ENCODE measurements around the gene PCDHB16. TPM values are rescaled to one million over a fixed set of nuclear protein-coding genes. Genes with fewer than 3 reads are reported as not detected.
A peak's percentile ranks its signal among the peaks of the same experiment; 100 is the strongest.
"Not testable (repeated sequence)": the region's sequence is repeated elsewhere in the genome, so short reads cannot be mapped to it uniquely, and the experiment has no call there.

PCDHB16 gene
- total and polyA plus RNA-seq, 9 donors: 3.1 to 11.1 (median 6.6) TPM

GRCh38 chr5:141155540-141156374 is 26.4 kb upstream of the PCDHB16 start:
- Histone ChIP-seq H3K27ac (no peak overlapping the region), H3K4me3 (no peak overlapping the region), H3K9me3 (peaks cover 0 to 28% of the 10 kb centered on the region in 2 donors), H3K36me3 (no peaks in the 10 kb centered on the region), H3K4me1 (ENCODE audit: insufficient read depth) (no peaks in the 10 kb centered on the region), H3K27me3 (no peaks in the 10 kb centered on the region)
- intact Hi-C loops (cut with DNase I): no loop called here
- 22 to 42% (median 34%) methylated on average over 21 of the region's 21 CpGs for WGBS, 3 donors
- TF ChIP-seq, protein P1, sequence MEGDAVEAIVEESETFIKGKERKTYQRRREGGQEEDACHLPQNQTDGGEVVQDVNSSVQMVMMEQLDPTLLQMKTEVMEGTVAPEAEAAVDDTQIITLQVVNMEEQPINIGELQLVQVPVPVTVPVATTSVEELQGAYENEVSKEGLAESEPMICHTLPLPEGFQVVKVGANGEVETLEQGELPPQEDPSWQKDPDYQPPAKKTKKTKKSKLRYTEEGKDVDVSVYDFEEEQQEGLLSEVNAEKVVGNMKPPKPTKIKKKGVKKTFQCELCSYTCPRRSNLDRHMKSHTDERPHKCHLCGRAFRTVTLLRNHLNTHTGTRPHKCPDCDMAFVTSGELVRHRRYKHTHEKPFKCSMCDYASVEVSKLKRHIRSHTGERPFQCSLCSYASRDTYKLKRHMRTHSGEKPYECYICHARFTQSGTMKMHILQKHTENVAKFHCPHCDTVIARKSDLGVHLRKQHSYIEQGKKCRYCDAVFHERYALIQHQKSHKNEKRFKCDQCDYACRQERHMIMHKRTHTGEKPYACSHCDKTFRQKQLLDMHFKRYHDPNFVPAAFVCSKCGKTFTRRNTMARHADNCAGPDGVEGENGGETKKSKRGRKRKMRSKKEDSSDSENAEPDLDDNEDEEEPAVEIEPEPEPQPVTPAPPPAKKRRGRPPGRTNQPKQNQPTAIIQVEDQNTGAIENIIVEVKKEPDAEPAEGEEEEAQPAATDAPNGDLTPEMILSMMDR (IDR thresholded peaks at IDR 0.05): no peak
- TF ChIP-seq EP300 (IDR thresholded peaks at IDR 0.05) (no peak), POLR2A (IDR thresholded peaks at IDR 0.05) (no peak)
- no peak for DNase-seq

DNA sequence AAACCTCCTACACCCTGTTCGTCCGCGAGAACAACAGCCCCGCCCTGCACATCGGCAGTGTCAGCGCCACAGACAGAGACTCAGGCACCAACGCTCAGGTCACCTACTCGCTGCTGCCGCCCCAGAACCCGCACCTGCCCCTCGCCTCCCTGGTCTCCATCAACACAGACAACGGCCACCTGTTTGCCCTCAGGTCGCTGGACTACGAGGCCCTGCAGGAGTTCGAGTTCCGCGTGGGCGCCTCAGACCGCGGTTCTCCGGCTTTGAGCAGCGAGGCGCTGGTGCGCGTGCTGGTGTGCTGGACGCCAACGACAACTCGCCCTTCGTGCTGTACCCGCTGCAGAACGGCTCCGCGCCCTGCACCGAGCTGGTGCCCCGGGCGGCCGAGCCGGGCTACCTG is 24.8 kb upstream of the PCDHB16 start:
- intact Hi-C loops (cut with DNase I); H3K4me1 ChIP-seq (ENCODE audit: insufficient read depth); H3K4me3 ChIP-seq; H3K27me3 ChIP-seq; H3K36me3 ChIP-seq; DNase-seq; H3K27ac ChIP-seq: not testable (repeated sequence)
- peaks cover 0 to 17% of the 10 kb centered on the region in 2 donors for H3K9me3 ChIP-seq
- WGBS, 3 donors: 28 to 40% (median 31%) methylated on average over 24 to 38 of the region's 38 CpGs

- H3K36me3 ChIP-seq; H3K27ac ChIP-seq; DNase-seq; H3K27me3 ChIP-seq; intact Hi-C loops (cut with DNase I); H3K4me3 ChIP-seq; H3K4me1 ChIP-seq (ENCODE audit: insufficient read depth): not testable (repeated sequence)
- WGBS, 3 donors: 23 to 45% (median 26%) methylated on average over 12 to 20 of the region's 28 CpGs
- H3K9me3 ChIP-seq: peaks cover 0 to 16% of the 10 kb centered on the region in 2 donors
Observed at GRCh38 chr5:141157901-141158300, 24.3 kb upstream of the PCDHB16 start.

- WGBS, 3 donors: 21 to 31% (median 27%) methylated on average over 20 of the region's 20 CpGs
- H3K9me3 ChIP-seq: peaks cover 0 to 13% of the 10 kb centered on the region in 2 donors
- intact Hi-C loops (cut with DNase I): loop anchor here in 1 of 4 donors (10.0 kb wide), 1 partner anchor 392 kb away; no protein-coding TSS in a partner anchor
Observed at GRCh38 chr5:141172381-141173204, 9.6 kb upstream of the PCDHB16 start, which contains the start of gene PCDHB7. Gene PCDHB7 (plus strand): TSS chr5:141172644. CDS start chr5:141172836, 192 bp downstream.

GRCh38 chr5:141174291-141175104 is 7.7 kb upstream of the PCDHB16 start:
- DNase-seq; H3K27ac ChIP-seq; H3K4me3 ChIP-seq; H3K27me3 ChIP-seq; H3K4me1 ChIP-seq (ENCODE audit: insufficient read depth); H3K36me3 ChIP-seq: not testable (repeated sequence)
- intact Hi-C loops (cut with DNase I): loop anchor here in 1 of 4 donors (10.0 kb wide), 1 partner anchor 390 kb away; no protein-coding TSS in a partner anchor
- 34 to 44% (median 43%) methylated on average over 57 to 79 of the region's 79 CpGs for WGBS, 3 donors
- peaks cover 0 to 15% of the 10 kb centered on the region in 2 donors for H3K9me3 ChIP-seq

More at GRCh38 chr5:141172381-141173204, 9.6 kb upstream of the PCDHB16 start, which contains the start of gene PCDHB7:
- no peak within 1 kb of the TSS for H3K27ac ChIP-seq
- peak in 4 of 5 donors; percentile 28 to 55 (median 46) for DNase-seq
- H3K27me3 ChIP-seq: no peaks in the 10 kb centered on the region
- no peak for TF ChIP-seq POLR2A (IDR thresholded peaks at IDR 0.05)
- TF ChIP-seq, protein P1 (IDR thresholded peaks at IDR 0.05): peak in 1 of 3 donors; percentile 21
- TF ChIP-seq EP300 (IDR thresholded peaks at IDR 0.05): no peak
- H3K36me3 ChIP-seq: no peaks in the 10 kb centered on the region
- no peak within 1 kb of the TSS for H3K4me3 ChIP-seq
- H3K4me1 ChIP-seq (ENCODE audit: insufficient read depth): no peaks in the 10 kb centered on the region
